A549 (cell line): Measurements from ENCODE around the gene MAST2. TPM values are rescaled to one million over a fixed set of nuclear protein-coding genes. Genes with fewer than 3 reads are reported as not detected.

Experiments
- ATAC-seq, 2 experiments: fragments of 200-7000 bp in 1 of 2; fragments of >200 bp in 1 of 2; cut with Nextera tagmentation in 1 of 2; cut with Tn5 transposase in 1 of 2; 3 replicates each; pipeline versions ENCODE4 v1.8.0 to v1.9.1; 2018 to 2020; ENCODE audit warnings: mild to moderate bottlenecking in 1 of 2, moderate library complexity in 1 of 2
- CTCF ChIA-PET: fragments of 300-600 bp; sonication (Branson Sonifier 250); formaldehyde crosslinking; extraction: SDS; loops from one replicate; lab custom pipeline; 2021; ENCODE audit warnings: antibody characterized with exemption, inconsistent platforms; lab: Yijun Ruan, JAX
- POLR2A ChIA-PET: fragments of 350-600 bp; formaldehyde crosslinking; extraction: SDS; loops from one replicate; lab custom pipeline; 2021; ENCODE audit warnings: antibody characterized with exemption, inconsistent platforms; lab: Yijun Ruan, JAX
- DNase-seq, 2 experiments: peaks; one replicate each; pipeline versions ENCODE4 v3.0.0 to v3.0.0-alpha.2; 2011 to 2016; ENCODE audit warnings: low read depth in 1 of 2, low spot score in 1 of 2
- FAIRE-seq: peaks from 2 replicates; lab custom pipeline; 2011; peaks lifted over from hg19 to GRCh38; lab: Jason Lieb, UNC
- H3K27ac ChIP-seq, 2 experiments: fragments of >200 bp; sonication (Bioruptor Twin); formaldehyde crosslinking; 3 replicates each; pipeline ENCODE4 v1.5.1; 2016 to 2017
- H3K4me1 ChIP-seq: fragments of >200 bp; sonication (Bioruptor Twin); formaldehyde crosslinking; 3 replicates; pipeline ENCODE4 v1.6.1; 2016
- H3K4me2 ChIP-seq: fragments of >200 bp; sonication (Bioruptor Twin); formaldehyde crosslinking; 3 replicates; pipeline ENCODE4 v1.6.1; 2016
- H3K4me3 ChIP-seq: fragments of >200 bp; sonication (Bioruptor Twin); formaldehyde crosslinking; 3 replicates; pipeline ENCODE4 v1.5.1; 2016
- H3K9me3 ChIP-seq: fragments of >200 bp; sonication (Bioruptor Twin); formaldehyde crosslinking; 3 replicates; pipeline ENCODE4 v1.6.1; 2016
- BHLHE40 ChIP-seq: IDR thresholded peaks from 2 replicates; pipeline ENCODE4 v1.6.1; 2012; ENCODE audit warnings: low read depth, low read length, inconsistent platforms
- CBX8 ChIP-seq: fragments of 200-600 bp; sonication (generic); IDR thresholded peaks from 2 replicates; pipeline ENCODE4 v1.6.1; 2016
- CHD4 ChIP-seq: fragments of 200-600 bp; sonication (generic); IDR thresholded peaks from 2 replicates; pipeline ENCODE4 v1.6.1; 2016; ENCODE audit warnings: antibody characterized with exemption, mild to moderate bottlenecking, borderline replicate concordance
- EHMT2 ChIP-seq: fragments of 200-600 bp; sonication (generic); IDR thresholded peaks from 2 replicates; pipeline ENCODE4 v1.6.1; 2016; ENCODE audit warnings: antibody characterized with exemption, low read depth, mild to moderate bottlenecking, moderate library complexity
- ELK1 ChIP-seq: fragments of 150-350 bp; IDR thresholded peaks from 2 replicates; pipeline ENCODE4 v1.6.1; 2014; ENCODE audit warnings: low read depth, mild to moderate bottlenecking, low read length
- EP300 ChIP-seq, 2 experiments: fragments of >200 bp; sonication (Bioruptor Twin); formaldehyde crosslinking; IDR thresholded peaks; 2 replicates in 1 of 2; 3 replicates in 1 of 2; pipeline ENCODE4 v1.6.1; 2016 to 2017
- FOSL2 ChIP-seq, 2 experiments: fragments of 450-650 bp in 1 of 2; fragments of >200 bp in 1 of 2; sonication (Bioruptor Twin) in 1 of 2; formaldehyde crosslinking; IDR thresholded peaks; 2 replicates each; pipeline versions ENCODE4 v1.5.0 to v1.6.1; 2016 to 2020; ENCODE audit warnings: mild to moderate bottlenecking in 1 of 2, moderate library complexity in 1 of 2
- FOXS1 ChIP-seq: fragments of 250-450 bp; sonication (Bioruptor Pico); IDR thresholded peaks from 2 replicates; pipeline ENCODE4 v1.5.0; 2020; ENCODE audit warnings: mild to moderate bottlenecking, moderate library complexity
- HDAC2 ChIP-seq: fragments of 200-600 bp; sonication (generic); IDR thresholded peaks from 2 replicates; pipeline ENCODE4 v1.6.1; 2016
- HMGXB4 ChIP-seq: fragments of 250-450 bp; sonication (Bioruptor Pico); IDR thresholded peaks from 2 replicates; pipeline ENCODE4 v1.5.0; 2021; ENCODE audit warnings: mild to moderate bottlenecking, moderate library complexity, borderline replicate concordance
- HOXB13 ChIP-seq: fragments of 250-450 bp; sonication (Bioruptor Pico); IDR thresholded peaks from 2 replicates; pipeline ENCODE4 v1.5.0; 2020; ENCODE audit warnings: low read depth, mild to moderate bottlenecking, moderate library complexity
- KDM1A ChIP-seq: fragments of 200-600 bp; sonication (generic); IDR thresholded peaks from 2 replicates; pipeline ENCODE4 v1.6.1; 2016; ENCODE audit warnings: low read depth, mild to moderate bottlenecking
- MAZ ChIP-seq: fragments of 150-350 bp; IDR thresholded peaks from 2 replicates; pipeline ENCODE4 v1.6.1; 2014; ENCODE audit warnings: antibody characterized with exemption, low read depth, low read length, borderline replicate concordance
- NR3C1 ChIP-seq: fragments of >200 bp; sonication (Bioruptor Twin); formaldehyde crosslinking; IDR thresholded peaks from 3 replicates; pipeline ENCODE4 v1.6.1; 2017
- PBX3 ChIP-seq: IDR thresholded peaks from 2 replicates; pipeline ENCODE4 v1.6.1; 2012
- POLR2A ChIP-seq: IDR thresholded peaks from 2 replicates; pipeline ENCODE4 v1.6.1; 2012; ENCODE audit warnings: mild to moderate bottlenecking, low read length
- POLR2AphosphoS2 ChIP-seq: conservative IDR thresholded peaks from 2 replicates; pipeline ENCODE4 v1.6.1; 2012; ENCODE audit warnings: low read length, improper control_type of control experiment, inconsistent platforms
- RAD21 ChIP-seq, 2 experiments: fragments of >200 bp in 1 of 2; sonication (Bioruptor Twin) in 1 of 2; formaldehyde crosslinking in 1 of 2; IDR thresholded peaks in 1 of 2; conservative IDR thresholded peaks in 1 of 2; 2 replicates in 1 of 2; 3 replicates in 1 of 2; pipeline ENCODE4 v1.6.1; 2012 to 2018; ENCODE audit warnings: inconsistent platforms in 1 of 2
- RARB ChIP-seq: fragments of 250-450 bp; sonication (Bioruptor Pico); IDR thresholded peaks from 2 replicates; pipeline ENCODE4 v1.8.0; 2021; ENCODE audit warnings: mild to moderate bottlenecking, moderate library complexity
- RFX5 ChIP-seq: fragments of 450-650 bp; IDR thresholded peaks from 2 replicates; pipeline ENCODE4 v1.7.1; 2014; ENCODE audit warnings: antibody characterized with exemption, mild to moderate bottlenecking, moderate library complexity
- RNF2 ChIP-seq: fragments of 200-600 bp; sonication (generic); IDR thresholded peaks from 2 replicates; pipeline ENCODE4 v1.6.1; 2016; ENCODE audit warnings: low read depth, mild to moderate bottlenecking, antibody characterized with exemption, moderate library complexity, borderline replicate concordance
- SMC3 ChIP-seq: fragments of >200 bp; sonication (Bioruptor Twin); formaldehyde crosslinking; IDR thresholded peaks from 3 replicates; pipeline ENCODE4 v1.6.1; 2018; ENCODE audit warnings: inconsistent platforms
- SREBF2 ChIP-seq: fragments of 450-650 bp; IDR thresholded peaks from 2 replicates; pipeline ENCODE4 v1.6.1; 2014; ENCODE audit warnings: mild to moderate bottlenecking, moderate library complexity
- TP53 ChIP-seq: fragments of 250-450 bp; sonication (Bioruptor Pico); IDR thresholded peaks from 2 replicates; pipeline ENCODE4 v1.5.0; 2021; ENCODE audit warnings: mild to moderate bottlenecking, moderate library complexity
- USF2 ChIP-seq: fragments of 450-650 bp; IDR thresholded peaks from 2 replicates; pipeline ENCODE4 v1.6.1; 2014; ENCODE audit warnings: antibody characterized with exemption
- ZC3H11A ChIP-seq: fragments of 450-650 bp; IDR thresholded peaks from 2 replicates; pipeline ENCODE4 v1.6.1; 2014; ENCODE audit warnings: antibody characterized with exemption, mild to moderate bottlenecking
- ZNF302 ChIP-seq: fragments of 250-450 bp; sonication (Bioruptor Pico); IDR thresholded peaks from 2 replicates; pipeline ENCODE4 v1.9.0; 2021; ENCODE audit warnings: inconsistent platforms, mild to moderate bottlenecking, moderate library complexity
- ZSCAN20 ChIP-seq: fragments of 250-450 bp; sonication (Bioruptor Pico); IDR thresholded peaks from 2 replicates; pipeline ENCODE4 v1.8.0; 2022; ENCODE audit warnings: mild to moderate bottlenecking, moderate library complexity
- WGBS: methylation state at CpG from one replicate; pipeline ENCODE4 v1.1.6; 2017; ENCODE audit errors: missing lambda C conversion rate; 5-methylcytosine and 5-hydroxymethylcytosine counted together
- polyA plus RNA-seq, 4 experiments: library from polyadenylated mRNA; depleted of rRNA in 3 of 4; stranded (reverse); fragments of >200 nt; fragmentation: RNase III in 1 of 4; extraction: RNeasy Plus Mini Kit Qiagen cat#74134 plus additional on column Dnase treatment in 1 of 4; gene quantifications; 2 replicates in 3 of 4; 3 replicates in 1 of 4; pipeline ENCODE4 v1.2.3, GENCODE V29; 2011 to 2017
- TF ChIP-seq, protein P1 (sequence below): fragments of 200-600 bp; sonication (generic); IDR thresholded peaks from 2 replicates; pipeline ENCODE4 v1.6.1; 2016; ENCODE audit warnings: antibody characterized with exemption, mild to moderate bottlenecking, moderate library complexity
- TF ChIP-seq, protein P2 (sequence below): IDR thresholded peaks from 2 replicates; pipeline ENCODE4 v1.6.1; 2012; ENCODE audit warnings: low read depth, borderline replicate concordance

The MAST2 gene
- polyA plus RNA-seq, 2 of the 4 experiments (the other 2 are of a cell fraction) = 19.3 to 20.5 TPM

- no peaks in the 10 kb centered on the region for H3K9me3 ChIP-seq
- no peak for ATAC-seq
- WGBS = 69% methylated on average over 4 of the region's 4 CpGs
- peak overlapping the region; percentile 12; the same call in 1 of the 3 replicates for H3K4me3 ChIP-seq
- H3K27ac ChIP-seq = peak overlapping the region; percentile 22 to 37; a peak in 2 of 6 replicates
- ChIA-PET POLR2A (no interaction called here), CTCF (interaction anchor here (1.7 kb wide), 1 partner anchor 12 kb away, joined by 3 read pairs; no protein-coding TSS in a partner anchor)
- TF ChIP-seq POLR2A (no peak), HOXB13 (CRISPR knock-in tag) (no peak), RNF2 (no peak), ZSCAN20 (no peak), CBX8 (no peak), FOXS1 (CRISPR knock-in tag) (no peak), MAZ (no peak), PBX3 (no peak), RARB (no peak), SREBF2 (no peak), TP53 (CRISPR knock-in tag) (no peak), HMGXB4 (CRISPR knock-in tag) (no peak), RAD21 (conservative IDR thresholded peaks at IDR 0.05 in 1 of 2, IDR thresholded peaks at IDR 0.05 in 1 of 2) (no peak), SMC3 (no peak), ELK1 (no peak), ZC3H11A (no peak), BHLHE40 (no peak), NR3C1 (no peak), HDAC2 (no peak), EHMT2 (no peak)
- peak overlapping the region; percentile 51 for H3K4me2 ChIP-seq
- no peak for DNase-seq
- H3K4me1 ChIP-seq = peaks cover 11% of the 10 kb centered on the region
- no peak for FAIRE-seq
Observed at GRCh38 chr1:46062651-46063319, 259.4 kb downstream of the MAST2 start.

- H3K4me1 ChIP-seq = peaks cover 11% of the 10 kb centered on the region
- WGBS = 75% methylated on average over 1 of the region's 1 CpG
- FAIRE-seq (no peak), ATAC-seq (no peak), DNase-seq (no peak)
- ChIA-PET POLR2A (no interaction called here), CTCF (interaction anchor here (0.7 to 1.7 kb wide), 3 partner anchors 9 to 27 kb away, joined by 3 read pairs; no protein-coding TSS in a partner anchor)
- H3K4me2 ChIP-seq = no peak overlapping the region
- no peak overlapping the region for H3K27ac ChIP-seq
- H3K9me3 ChIP-seq = no peaks in the 10 kb centered on the region
- no peak overlapping the region for H3K4me3 ChIP-seq
- TF ChIP-seq CHD4 (no peak), KDM1A (no peak), POLR2AphosphoS2 (no peak), FOSL2 (IDR thresholded peaks at IDR 0.05) (no peak), FOSL2 (CRISPR knock-in tag; IDR thresholded peaks at IDR 0.05) (no peak), RFX5 (no peak), EHMT2 (no peak), ZNF302 (CRISPR knock-in tag) (no peak), EP300 (IDR thresholded peaks at IDR 0.05) (no peak), USF2 (no peak), RARB (no peak)
- TF ChIP-seq, protein P1, sequence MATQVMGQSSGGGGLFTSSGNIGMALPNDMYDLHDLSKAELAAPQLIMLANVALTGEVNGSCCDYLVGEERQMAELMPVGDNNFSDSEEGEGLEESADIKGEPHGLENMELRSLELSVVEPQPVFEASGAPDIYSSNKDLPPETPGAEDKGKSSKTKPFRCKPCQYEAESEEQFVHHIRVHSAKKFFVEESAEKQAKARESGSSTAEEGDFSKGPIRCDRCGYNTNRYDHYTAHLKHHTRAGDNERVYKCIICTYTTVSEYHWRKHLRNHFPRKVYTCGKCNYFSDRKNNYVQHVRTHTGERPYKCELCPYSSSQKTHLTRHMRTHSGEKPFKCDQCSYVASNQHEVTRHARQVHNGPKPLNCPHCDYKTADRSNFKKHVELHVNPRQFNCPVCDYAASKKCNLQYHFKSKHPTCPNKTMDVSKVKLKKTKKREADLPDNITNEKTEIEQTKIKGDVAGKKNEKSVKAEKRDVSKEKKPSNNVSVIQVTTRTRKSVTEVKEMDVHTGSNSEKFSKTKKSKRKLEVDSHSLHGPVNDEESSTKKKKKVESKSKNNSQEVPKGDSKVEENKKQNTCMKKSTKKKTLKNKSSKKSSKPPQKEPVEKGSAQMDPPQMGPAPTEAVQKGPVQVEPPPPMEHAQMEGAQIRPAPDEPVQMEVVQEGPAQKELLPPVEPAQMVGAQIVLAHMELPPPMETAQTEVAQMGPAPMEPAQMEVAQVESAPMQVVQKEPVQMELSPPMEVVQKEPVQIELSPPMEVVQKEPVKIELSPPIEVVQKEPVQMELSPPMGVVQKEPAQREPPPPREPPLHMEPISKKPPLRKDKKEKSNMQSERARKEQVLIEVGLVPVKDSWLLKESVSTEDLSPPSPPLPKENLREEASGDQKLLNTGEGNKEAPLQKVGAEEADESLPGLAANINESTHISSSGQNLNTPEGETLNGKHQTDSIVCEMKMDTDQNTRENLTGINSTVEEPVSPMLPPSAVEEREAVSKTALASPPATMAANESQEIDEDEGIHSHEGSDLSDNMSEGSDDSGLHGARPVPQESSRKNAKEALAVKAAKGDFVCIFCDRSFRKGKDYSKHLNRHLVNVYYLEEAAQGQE = no peak
- TF ChIP-seq, protein P2, sequence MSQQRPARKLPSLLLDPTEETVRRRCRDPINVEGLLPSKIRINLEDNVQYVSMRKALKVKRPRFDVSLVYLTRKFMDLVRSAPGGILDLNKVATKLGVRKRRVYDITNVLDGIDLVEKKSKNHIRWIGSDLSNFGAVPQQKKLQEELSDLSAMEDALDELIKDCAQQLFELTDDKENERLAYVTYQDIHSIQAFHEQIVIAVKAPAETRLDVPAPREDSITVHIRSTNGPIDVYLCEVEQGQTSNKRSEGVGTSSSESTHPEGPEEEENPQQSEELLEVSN = no peak
Observed at GRCh38 chr1:46064708-46065107, 261.3 kb downstream of the MAST2 start.
